Measurements from ENCODE around the gene BATF3. TPM values are rescaled to one million over a fixed set of nuclear protein-coding genes. Genes with fewer than 3 reads are reported as not detected.
A peak's percentile ranks its signal among the peaks of the same experiment; 100 is the strongest.

The BATF3 gene
- total RNA-seq, 1 donor from 2014 or later = 2.0 TPM

GRCh38 chr1:212684521-212685090, 15.0 kb downstream of the BATF3 start:
- no peak for DNase-seq (ENCODE audit: low read depth in 2 of 2)

- no peak for DNase-seq (ENCODE audit: low read depth in 2 of 2)
Observed at GRCh38 chr1:212684076-212684475, 15.6 kb downstream of the BATF3 start.

- no peak for DNase-seq (ENCODE audit: low read depth in 2 of 2)
Observed at GRCh38 chr1:212683357-212683722, 16.3 kb downstream of the BATF3 start.

- no peak for DNase-seq (ENCODE audit: low read depth in 2 of 2)
Observed at GRCh38 chr1:212680680-212681389, 18.8 kb downstream of the BATF3 start.

GRCh38 chr1:212678456-212679410, 20.9 kb downstream of the BATF3 start:
- no peak for DNase-seq (ENCODE audit: low read depth in 2 of 2)

- no peak for DNase-seq (ENCODE audit: low read depth in 2 of 2)
Observed at GRCh38 chr1:212677573-212677972, 22.1 kb downstream of the BATF3 start.

GRCh38 chr1:212677136-212677535, 22.5 kb downstream of the BATF3 start:
- DNase-seq (ENCODE audit: low read depth in 2 of 2) = no peak

- DNase-seq (ENCODE audit: low read depth in 2 of 2) = no peak
Observed at GRCh38 chr1:212675675-212676074, 24.0 kb downstream of the BATF3 start.

GRCh38 chr1:212674872-212675271, 24.8 kb downstream of the BATF3 start:
- no peak for DNase-seq (ENCODE audit: low read depth in 2 of 2)

GRCh38 chr1:212671342-212672031, 28.2 kb downstream of the BATF3 start:
- DNase-seq (ENCODE audit: low read depth in 2 of 2) = peak in 1 of 2 donors; percentile 11

- DNase-seq (ENCODE audit: low read depth in 2 of 2) = no peak
Observed at GRCh38 chr1:212670882-212671281, 28.8 kb downstream of the BATF3 start.

GRCh38 chr1:212670301-212670700, 29.3 kb downstream of the BATF3 start:
- DNase-seq (ENCODE audit: low read depth in 2 of 2) = no peak

- DNase-seq (ENCODE audit: low read depth in 2 of 2) = no peak
Observed at GRCh38 chr1:212669600-212669999, 30.0 kb downstream of the BATF3 start.

- peak; percentile 70 to 89 for DNase-seq (ENCODE audit: low read depth in 2 of 2)
Observed at GRCh38 chr1:212669102-212669501, 30.5 kb downstream of the BATF3 start.

GRCh38 chr1:212668477-212668876, 31.2 kb downstream of the BATF3 start:
- no peak for DNase-seq (ENCODE audit: low read depth in 2 of 2)

GRCh38 chr1:212667223-212668139, 32.2 kb downstream of the BATF3 start:
- DNase-seq (ENCODE audit: low read depth in 2 of 2) = peak; percentile 98

- no peak for DNase-seq (ENCODE audit: low read depth in 2 of 2)
Observed at GRCh38 chr1:212666116-212666775, 33.4 kb downstream of the BATF3 start.

GRCh38 chr1:212665241-212666115, 34.2 kb downstream of the BATF3 start:
- DNase-seq (ENCODE audit: low read depth in 2 of 2) = peak; percentile 86 to 94
